Activated CD4-positive, alpha-beta T cell treated with anti-CD3 and anti-CD28 coated beads for 36 hours (primary cell): Measurements from ENCODE around the gene PXDC1. TPM values are rescaled to one million over a fixed set of nuclear protein-coding genes. Genes with fewer than 3 reads are reported as not detected.
"Not testable (repeated sequence)": the region's sequence is repeated elsewhere in the genome, so short reads cannot be mapped to it uniquely, and the experiment has no call there.

Experiments
- ATAC-seq: fragments of 200-7000 bp; cut with Tn5 transposase; one replicate; pipeline ENCODE4 v1.10.0; 2021; ENCODE audit warnings: mild to moderate bottlenecking, moderate library complexity
- CTCF ChIA-PET: fragments of 350-600 bp; sonication (Branson Sonifier 250); formaldehyde crosslinking; loops from one replicate; lab custom pipeline; 2021; ENCODE audit warnings: antibody characterized with exemption; lab: Charles Lee
- POLR2A ChIA-PET: fragments of 350-600 bp; sonication (Branson Sonifier 250); formaldehyde crosslinking; loops from one replicate; lab custom pipeline; 2021; ENCODE audit warnings: antibody characterized with exemption, inconsistent platforms; lab: Charles Lee
- DNase-seq: peaks from one replicate; pipeline ENCODE4 v3.0.0-alpha.2; 2020
- H3K27ac Mint-ChIP-seq: one replicate; pipeline ENCODE4 v1.8.0; 2021; ENCODE audit warnings: mixed read lengths
- H3K27me3 Mint-ChIP-seq: one replicate; pipeline ENCODE4 v1.8.0; 2021; ENCODE audit warnings: mixed read lengths
- H3K36me3 Mint-ChIP-seq: one replicate; pipeline ENCODE4 v1.8.0; 2021; ENCODE audit warnings: low read depth, mixed read lengths
- H3K4me1 Mint-ChIP-seq: one replicate; pipeline ENCODE4 v1.8.0; 2021; ENCODE audit warnings: mixed read lengths
- H3K4me3 Mint-ChIP-seq: one replicate; pipeline ENCODE4 v1.8.0; 2021; ENCODE audit warnings: mild to moderate bottlenecking, moderate library complexity, mixed read lengths
- H3K9me3 Mint-ChIP-seq: one replicate; pipeline ENCODE4 v1.8.0; 2021; ENCODE audit warnings: low read depth, mixed read lengths
- intact Hi-C, 2 experiments: fragments of 100-400 bp; cut with DNase I in 1 of 2; cut with micrococcal nuclease in 1 of 2; formaldehyde crosslinking; loops; one replicate each; pipeline versions ENCODE4 v1.14.2 to v1.15.1; 2022 to 2024; cut with DNase I, micrococcal nuclease
- total RNA-seq, 2 experiments: library from RNA; stranded (reverse); gene quantifications; one replicate each; pipeline ENCODE4 v1.2.3, GENCODE V29; 2021

Gene PXDC1
- total RNA-seq, 2 experiments from 2014 or later, result 1.6 to 2.4 TPM

- Mint-ChIP-seq H3K36me3 (no peaks in the 10 kb centered on the region), H3K27me3 (peaks cover 3% of the 10 kb centered on the region), H3K9me3 (no peaks in the 10 kb centered on the region), H3K4me1 (no peaks in the 10 kb centered on the region), H3K4me3 (no peak overlapping the region), H3K27ac (no peak overlapping the region)
- intact Hi-C loops, result no loop called here
- ATAC-seq (no peak), DNase-seq (no peak)
- ChIA-PET POLR2A (no interaction called here), CTCF (interaction anchor here (0.6 kb wide), 1 partner anchor 265 kb away, joined by 3 read pairs; no protein-coding TSS in a partner anchor)
These were observed 26.1 kb downstream of the PXDC1 start for GRCh38 chr6:3725145-3726047.

- Mint-ChIP-seq H3K9me3 (no peaks in the 10 kb centered on the region), H3K36me3 (no peaks in the 10 kb centered on the region), H3K4me3 (no peak overlapping the region), H3K27ac (no peak overlapping the region), H3K4me1 (no peaks in the 10 kb centered on the region), H3K27me3 (peaks cover 3% of the 10 kb centered on the region)
- intact Hi-C loops, result no loop called here
- ATAC-seq (no peak), DNase-seq (no peak)
- CTCF ChIA-PET, result no interaction called here
- POLR2A ChIA-PET, result no interaction called here
These were observed 26.9 kb downstream of the PXDC1 start for GRCh38 chr6:3724451-3725144.

- intact Hi-C loops, result no loop called here
- ATAC-seq (no peak), DNase-seq (no peak)
- ChIA-PET CTCF (no interaction called here), POLR2A (no interaction called here)
- H3K9me3 Mint-ChIP-seq, result no peaks in the 10 kb centered on the region
- no peaks in the 10 kb centered on the region for H3K36me3 Mint-ChIP-seq
- no peak overlapping the region for H3K4me3 Mint-ChIP-seq
- H3K27me3 Mint-ChIP-seq, result peaks cover 2% of the 10 kb centered on the region
- H3K27ac Mint-ChIP-seq, result no peak overlapping the region
- H3K4me1 Mint-ChIP-seq, result no peaks in the 10 kb centered on the region
These were observed 27.5 kb downstream of the PXDC1 start for GRCh38 chr6:3723966-3724365.

- Mint-ChIP-seq H3K27ac (no peak overlapping the region), H3K4me3 (no peak overlapping the region), H3K27me3 (peaks cover 1% of the 10 kb centered on the region), H3K36me3 (no peaks in the 10 kb centered on the region), H3K9me3 (no peaks in the 10 kb centered on the region), H3K4me1 (no peaks in the 10 kb centered on the region)
- intact Hi-C loops, result no loop called here
- ChIA-PET CTCF (no interaction called here), POLR2A (no interaction called here)
- ATAC-seq (no peak), DNase-seq (no peak)
These were observed 28.3 kb downstream of the PXDC1 start for GRCh38 chr6:3723251-3723650.

GRCh38 chr6:3722785-3723184 is 28.7 kb downstream of the PXDC1 start:
- ATAC-seq, result no peak
- H3K4me3 Mint-ChIP-seq, result no peak overlapping the region
- ChIA-PET POLR2A (no interaction called here), CTCF (no interaction called here)
- no peaks in the 10 kb centered on the region for H3K36me3 Mint-ChIP-seq
- H3K27me3 Mint-ChIP-seq, result peaks cover 3% of the 10 kb centered on the region
- no peaks in the 10 kb centered on the region for H3K9me3 Mint-ChIP-seq
- intact Hi-C loops, result no loop called here
- no peak for DNase-seq
- H3K4me1 Mint-ChIP-seq, result no peaks in the 10 kb centered on the region
- no peak overlapping the region for H3K27ac Mint-ChIP-seq

GRCh38 chr6:3721810-3722621 is 29.5 kb downstream of the PXDC1 start:
- no peaks in the 10 kb centered on the region for H3K36me3 Mint-ChIP-seq
- no peak overlapping the region for H3K27ac Mint-ChIP-seq
- ChIA-PET CTCF (interaction anchor here (0.6 kb wide), 1 partner anchor 21 kb away, joined by 3 read pairs; no protein-coding TSS in a partner anchor), POLR2A (no interaction called here)
- intact Hi-C loops, result no loop called here
- H3K27me3 Mint-ChIP-seq, result peaks cover 3% of the 10 kb centered on the region
- no peak for DNase-seq
- no peaks in the 10 kb centered on the region for H3K4me1 Mint-ChIP-seq
- no peaks in the 10 kb centered on the region for H3K9me3 Mint-ChIP-seq
- H3K4me3 Mint-ChIP-seq, result no peak overlapping the region
- no peak for ATAC-seq

GRCh38 chr6:3720770-3721169 is 30.7 kb downstream of the PXDC1 start:
- H3K27me3 Mint-ChIP-seq, H3K9me3 Mint-ChIP-seq, POLR2A ChIA-PET, CTCF ChIA-PET, H3K27ac Mint-ChIP-seq, intact Hi-C loops, ATAC-seq, H3K4me1 Mint-ChIP-seq, DNase-seq, H3K4me3 Mint-ChIP-seq, H3K36me3 Mint-ChIP-seq: not testable (repeated sequence)

GRCh38 chr6:3719462-3720308 is 31.8 kb downstream of the PXDC1 start:
- no peak for ATAC-seq
- no peak for DNase-seq
- Mint-ChIP-seq H3K4me1 (no peaks in the 10 kb centered on the region), H3K27me3 (peaks cover 6% of the 10 kb centered on the region), H3K4me3 (no peak overlapping the region), H3K9me3 (no peaks in the 10 kb centered on the region), H3K36me3 (no peaks in the 10 kb centered on the region), H3K27ac (no peak overlapping the region)
- ChIA-PET CTCF (interaction anchor here (1.6 kb wide), 1 partner anchor 12 kb away, joined by 5 read pairs; no protein-coding TSS in a partner anchor), POLR2A (no interaction called here)
- intact Hi-C loops, result no loop called here

GRCh38 chr6:3718407-3718806 is 33.1 kb downstream of the PXDC1 start:
- no peak for DNase-seq
- ChIA-PET CTCF (interaction anchor here (0.6 kb wide), 1 partner anchor 224 kb away, joined by 3 read pairs; no protein-coding TSS in a partner anchor), POLR2A (interaction anchor here (0.6 kb wide), 1 partner anchor 433 kb away, joined by 5 read pairs; no protein-coding TSS in a partner anchor)
- H3K4me3 Mint-ChIP-seq, result no peak overlapping the region
- no peaks in the 10 kb centered on the region for H3K4me1 Mint-ChIP-seq
- no peaks in the 10 kb centered on the region for H3K36me3 Mint-ChIP-seq
- intact Hi-C loops, result no loop called here
- ATAC-seq, result no peak
- H3K9me3 Mint-ChIP-seq, result no peaks in the 10 kb centered on the region
- no peak overlapping the region for H3K27ac Mint-ChIP-seq
- peaks cover 8% of the 10 kb centered on the region for H3K27me3 Mint-ChIP-seq

GRCh38 chr6:3715285-3715684 is 36.2 kb downstream of the PXDC1 start:
- ChIA-PET POLR2A (no interaction called here), CTCF (interaction anchor here (0.6 to 1.6 kb wide), 2 partner anchors 17 to 443 kb away, joined by 3 to 7 read pairs; no protein-coding TSS in a partner anchor)
- intact Hi-C loops, result no loop called here
- Mint-ChIP-seq H3K4me3 (no peak overlapping the region), H3K4me1 (no peaks in the 10 kb centered on the region), H3K9me3 (no peaks in the 10 kb centered on the region), H3K27me3 (peaks cover 8% of the 10 kb centered on the region), H3K27ac (no peak overlapping the region), H3K36me3 (no peaks in the 10 kb centered on the region)
- ATAC-seq (no peak), DNase-seq (no peak)
